IMR-90 (cell line): Measurements from ENCODE around the gene WNT10A. TPM values are rescaled to one million over a fixed set of nuclear protein-coding genes. Genes with fewer than 3 reads are reported as not detected.

Experiments used
- ATAC-seq: fragments of 200-7000 bp; cut with Tn5 transposase; 2 replicates; pipeline ENCODE4 v1.9.1; 2020; ENCODE audit warnings: low read depth, mild to moderate bottlenecking, moderate library complexity
- BruUV-seq: library from RNA; stranded (reverse); fragments of 400-500 nt; replicated peaks from 2 replicates; lab custom pipeline; 2021; lab: Mats Ljungman, UMichigan
- CTCF ChIA-PET: fragments of 300-600 bp; formaldehyde crosslinking; extraction: SDS; loops from one replicate; lab custom pipeline; 2021; ENCODE audit warnings: antibody characterized with exemption; lab: Yijun Ruan, JAX
- POLR2A ChIA-PET: fragments of 300-600 bp; sonication (Branson Sonifier 250); formaldehyde crosslinking; loops from one replicate; lab custom pipeline; 2022; ENCODE audit warnings: antibody characterized with exemption; ENCODE audit not compliant: unreplicated experiment; lab: Charles Lee
- DNase-seq: peaks from one replicate; pipeline ENCODE4 v3.0.0; 2013
- H2AFZ ChIP-seq: replicated peaks from 2 replicates; pipeline ENCODE3; 2013; ENCODE audit warnings: low read length, mild to moderate bottlenecking; ENCODE audit not compliant: poor library complexity
- H2AK5ac ChIP-seq: 2 replicates; pipeline ENCODE4 v1.6.1; 2013; ENCODE audit warnings: low read depth, low read length, inconsistent platforms
- H2AK9ac ChIP-seq: replicated peaks from 2 replicates; pipeline ENCODE3; 2013; ENCODE audit warnings: mild to moderate bottlenecking, low read depth, low read length, moderate library complexity; ENCODE audit not compliant: poor library complexity
- H2BK120ac ChIP-seq: 2 replicates; pipeline ENCODE4 v1.6.1; 2013; ENCODE audit warnings: low read depth, low read length, inconsistent platforms
- H2BK15ac ChIP-seq: 3 replicates; pipeline ENCODE4 v1.6.1; 2013; ENCODE audit warnings: low read depth, low read length, inconsistent platforms
- H2BK20ac ChIP-seq: 2 replicates; pipeline ENCODE4 v1.6.1; 2013; ENCODE audit warnings: low read depth, mild to moderate bottlenecking, inconsistent platforms, low read length, moderate library complexity
- H2BK5ac ChIP-seq: 2 replicates; pipeline ENCODE4 v1.6.1; 2013; ENCODE audit warnings: mild to moderate bottlenecking, low read depth, low read length, inconsistent platforms; ENCODE audit not compliant: poor library complexity, severe bottlenecking
- H3K14ac ChIP-seq: replicated peaks from 2 replicates; pipeline ENCODE4 v1.6.1; 2013; ENCODE audit warnings: low read depth, low read length, inconsistent platforms
- H3K18ac ChIP-seq: 2 replicates; pipeline ENCODE4 v1.6.1; 2013; ENCODE audit warnings: low read depth, low read length, control low read depth
- H3K23ac ChIP-seq: 2 replicates; pipeline ENCODE4 v1.6.1; 2013; ENCODE audit warnings: low read depth, low read length, inconsistent platforms
- H3K27ac ChIP-seq: 2 replicates; pipeline ENCODE4 v1.5.1; 2013; ENCODE audit warnings: mild to moderate bottlenecking, control low read depth, low read length; ENCODE audit not compliant: insufficient read depth
- H3K27me3 ChIP-seq: 2 replicates; pipeline ENCODE4 v1.6.1; 2013; ENCODE audit warnings: low read length; ENCODE audit not compliant: control insufficient read depth, insufficient read depth
- H3K36me3 ChIP-seq: 2 replicates; pipeline ENCODE4 v1.6.1; 2013; ENCODE audit warnings: low read length, mixed read lengths; ENCODE audit not compliant: control insufficient read depth, insufficient read depth
- H3K4ac ChIP-seq: 2 replicates; pipeline ENCODE4 v1.6.1; 2013; ENCODE audit warnings: low read depth, low read length, inconsistent platforms
- H3K4me1 ChIP-seq: 2 replicates; pipeline ENCODE4 v1.6.1; 2013; ENCODE audit warnings: low read length, mixed read lengths; ENCODE audit not compliant: control insufficient read depth, insufficient read depth
- H3K4me2 ChIP-seq: 2 replicates; pipeline ENCODE4 v1.6.1; 2013; ENCODE audit warnings: low read depth, mild to moderate bottlenecking, control low read depth, low read length, moderate library complexity
- H3K4me3 ChIP-seq: 2 replicates; pipeline ENCODE4 v1.5.1; 2013; ENCODE audit warnings: low read depth, mild to moderate bottlenecking, control low read depth, low read length, moderate library complexity; ENCODE audit not compliant: insufficient read depth
- H3K56ac ChIP-seq: 2 replicates; pipeline ENCODE4 v1.6.1; 2013; ENCODE audit warnings: low read length, inconsistent platforms; ENCODE audit not compliant: insufficient read depth; ENCODE audit errors: extremely low read depth
- H3K79me1 ChIP-seq, 2 experiments: 2 replicates each; pipeline ENCODE4 v1.6.1; 2013; ENCODE audit warnings: low read length in 2 of 2, inconsistent platforms in 1 of 2, low read depth in 1 of 2
- H3K9ac ChIP-seq: 2 replicates; pipeline ENCODE4 v1.6.1; 2013; ENCODE audit warnings: low read depth, low read length, control low read depth
- H3K9me1 ChIP-seq: 2 replicates; pipeline ENCODE4 v1.6.1; 2013; ENCODE audit warnings: low read length, inconsistent platforms; ENCODE audit not compliant: insufficient read depth
- H3K9me3 ChIP-seq: 2 replicates; pipeline ENCODE4 v1.6.1; 2013; ENCODE audit warnings: low read length; ENCODE audit not compliant: control insufficient read depth, insufficient read depth
- H4K20me1 ChIP-seq: 2 replicates; pipeline ENCODE4 v1.6.1; 2013; ENCODE audit warnings: low read length, inconsistent platforms; ENCODE audit not compliant: insufficient read depth
- H4K5ac ChIP-seq: 2 replicates; pipeline ENCODE4 v1.6.1; 2013; ENCODE audit warnings: mild to moderate bottlenecking, low read depth, low read length, control low read depth
- H4K8ac ChIP-seq, 2 experiments: 2 replicates each; pipeline ENCODE4 v1.6.1; 2013; ENCODE audit warnings: low read depth in 2 of 2, low read length in 2 of 2, control low read depth in 1 of 2, inconsistent platforms in 1 of 2
- H4K91ac ChIP-seq: 2 replicates; pipeline ENCODE4 v1.6.1; 2013; ENCODE audit warnings: low read depth, low read length, inconsistent platforms; ENCODE audit not compliant: insufficient read depth
- BHLHE40 ChIP-seq: fragments of 150-350 bp; IDR thresholded peaks from 2 replicates; pipeline ENCODE4 v1.6.1; 2016; ENCODE audit warnings: mild to moderate bottlenecking, low read depth, low read length
- MAFK ChIP-seq: IDR thresholded peaks from 2 replicates; pipeline ENCODE4 v1.6.1; 2012; ENCODE audit warnings: low read depth, low read length, improper control_type of control experiment
- MAZ ChIP-seq: IDR thresholded peaks from 2 replicates; pipeline ENCODE4 v1.6.1; 2012; ENCODE audit warnings: low read depth, mild to moderate bottlenecking, low read length, improper control_type of control experiment, moderate library complexity, borderline replicate concordance
- MXI1 ChIP-seq: IDR thresholded peaks from 2 replicates; pipeline ENCODE4 v1.6.1; 2012; ENCODE audit warnings: low read depth, mild to moderate bottlenecking, low read length, moderate library complexity, borderline replicate concordance
- POLR2A ChIP-seq: IDR thresholded peaks from 2 replicates; pipeline ENCODE4 v1.6.1; 2012; ENCODE audit warnings: mild to moderate bottlenecking, low read depth, low read length
- RAD21 ChIP-seq: IDR thresholded peaks from 2 replicates; pipeline ENCODE4 v1.6.1; 2012; ENCODE audit warnings: low read length, improper control_type of control experiment
- RCOR1 ChIP-seq: IDR thresholded peaks from 2 replicates; pipeline ENCODE4 v1.6.1; 2012; ENCODE audit warnings: mild to moderate bottlenecking, low read length, improper control_type of control experiment; ENCODE audit not compliant: insufficient replicate concordance
- RFX5 ChIP-seq: IDR thresholded peaks from 2 replicates; pipeline ENCODE4 v1.8.0; 2012; ENCODE audit warnings: low read depth, mild to moderate bottlenecking, low read length, moderate library complexity
- WGBS, 2 experiments: methylation state at CpG; one replicate each; pipeline versions ENCODE4 v1.1.5 to v1.1.7; 2013; ENCODE audit warnings: missing lambda C conversion rate in 2 of 2; ENCODE audit not compliant: insufficient read length in 1 of 2; ENCODE audit errors: extremely low coverage in 2 of 2; 5-methylcytosine and 5-hydroxymethylcytosine counted together
- dilution Hi-C: fragments of 300-500 bp; cut with HindIII; formaldehyde crosslinking; loops from one replicate; pipeline ENCODE4 v1.14.3; 2018; ENCODE audit warnings: low sequenced_read_pairs; ENCODE audit not compliant: unreplicated experiment
- in situ Hi-C: fragments of 300-500 bp; cut with MboI; formaldehyde crosslinking; loops from 3 replicates; pipeline ENCODE4 v1.14.3; 2019; ENCODE audit warnings: low sequenced_read_pairs, inconsistent platforms, mixed read lengths
- intact Hi-C: fragments of 100-400 bp; cut with micrococcal nuclease; formaldehyde crosslinking; loops from 2 replicates; pipeline ENCODE4 v1.10.0; 2022
- polyA plus RNA-seq, 3 experiments: library from polyadenylated mRNA; depleted of rRNA; stranded (reverse); fragments of >200 nt; gene quantifications; 2 replicates each; pipeline ENCODE4 v1.2.3, GENCODE V29; 2012; ENCODE audit warnings: low replicate concordance in 1 of 3
- total RNA-seq: library from RNA; depleted of rRNA; stranded (reverse); fragments of >200 nt; gene quantifications from 2 replicates; pipeline ENCODE4 v1.2.3, GENCODE V29; 2012

The WNT10A gene
- total and polyA plus RNA-seq, 2 of the 4 experiments (the other 2 are of a cell fraction) = not detected

DNA sequence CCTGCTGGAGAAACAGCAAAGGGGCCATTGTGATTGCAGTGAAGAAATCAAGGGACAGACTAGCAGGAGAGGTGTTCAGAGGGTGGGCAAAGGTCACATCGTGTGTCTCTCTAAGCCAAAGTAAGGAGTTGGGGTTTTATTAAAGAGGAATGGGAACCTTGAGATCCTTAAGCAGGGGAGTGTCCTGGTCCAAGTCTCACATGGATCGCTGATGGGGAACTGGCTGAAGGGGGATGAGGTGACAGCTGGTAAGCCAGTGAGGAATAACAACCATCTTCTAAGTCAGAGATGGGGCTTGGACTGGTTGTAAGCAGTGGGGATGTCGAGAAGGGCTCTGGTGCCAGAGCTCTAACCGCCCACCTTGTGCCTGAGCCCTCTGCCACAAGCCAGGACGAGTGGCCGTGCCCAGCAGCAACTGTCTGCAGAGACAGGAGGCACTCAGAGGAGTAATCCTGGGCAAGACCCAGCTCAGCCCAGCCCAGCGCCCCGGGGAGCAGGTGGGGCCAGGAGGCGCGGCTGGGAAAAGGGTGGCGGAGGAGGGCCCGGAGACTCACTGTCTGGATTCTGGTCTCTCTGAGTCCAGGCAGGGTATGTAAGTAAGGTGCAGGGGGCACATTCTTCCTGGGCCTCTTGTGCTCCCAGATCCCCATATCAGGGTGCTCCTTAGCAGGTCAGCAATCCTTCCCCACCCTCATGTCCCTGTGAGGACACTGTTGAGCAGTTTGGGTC is 13.7 kb downstream of the WNT10A start (continued):
- TF ChIP-seq BHLHE40 = no peak
- TF ChIP-seq MAFK = no peak
- no peak for TF ChIP-seq MAZ
- no peak for TF ChIP-seq MXI1
- TF ChIP-seq POLR2A = no peak
- no peak for TF ChIP-seq RAD21

GRCh38 chr2:218894880-218895157 is 14.2 kb downstream of the WNT10A start:
- no peak overlapping the region for H3K9ac ChIP-seq
- H3K18ac ChIP-seq = no peak overlapping the region
- H4K91ac ChIP-seq = no peak overlapping the region
- H3K4me2 ChIP-seq = no peak overlapping the region
- no peak overlapping the region for H3K27ac ChIP-seq
- no peak overlapping the region for H2AFZ ChIP-seq
- no peaks in the 10 kb centered on the region for H3K79me1 ChIP-seq
- no peak overlapping the region for H3K56ac ChIP-seq
- DNase-seq (no peak), ATAC-seq (no peak)
- peaks cover 7% of the 10 kb centered on the region; the same call in 1 of the 2 replicates for H3K4me1 ChIP-seq
- H4K8ac ChIP-seq = no peak overlapping the region
- no CpG with 5 or more reads among the region's 4 CpGs for WGBS, 2 experiments
- no peaks in the 10 kb centered on the region for H3K36me3 ChIP-seq
- POLR2A ChIA-PET = no interaction called here
- no peak overlapping the region for H2AK5ac ChIP-seq
- TF ChIP-seq RCOR1 = no peak
- no peak for TF ChIP-seq RFX5
- H3K9me1 ChIP-seq = no peaks in the 10 kb centered on the region
- intact Hi-C loops (no loop called here), in situ Hi-C loops (no loop called here), dilution Hi-C loops (no loop called here)
- H4K5ac ChIP-seq = no peak overlapping the region
- H2AK9ac ChIP-seq = no peak overlapping the region
- no peak overlapping the region for H2BK15ac ChIP-seq
- H2BK120ac ChIP-seq = no peak overlapping the region
- peaks cover 92% of the 10 kb centered on the region for H3K27me3 ChIP-seq
- no peak overlapping the region for H3K4me3 ChIP-seq
- no peaks in the 10 kb centered on the region for H4K20me1 ChIP-seq
- no peak overlapping the region for H3K14ac ChIP-seq
- H3K4ac ChIP-seq = no peak overlapping the region
- no peak overlapping the region for H2BK20ac ChIP-seq
- H3K23ac ChIP-seq = no peak overlapping the region
- no TSS peak for BruUV-seq
- no peaks in the 10 kb centered on the region; the same call in 1 of the 2 replicates for H3K9me3 ChIP-seq
- CTCF ChIA-PET = interaction anchor here (1.4 kb wide), 1 partner anchor 18 kb away, joined by 4 read pairs; no protein-coding TSS in a partner anchor
- no peak overlapping the region for H2BK5ac ChIP-seq
